Kasumi-1 (cell line): ENCODE results near the gene ACTL9.

ENCODE experiments used
- DNase-seq, 2 experiments: peaks; one replicate each; lab custom pipeline; 2025; lab: John Stamatoyannopoulos, UW

ACTL9 gene

DNA sequence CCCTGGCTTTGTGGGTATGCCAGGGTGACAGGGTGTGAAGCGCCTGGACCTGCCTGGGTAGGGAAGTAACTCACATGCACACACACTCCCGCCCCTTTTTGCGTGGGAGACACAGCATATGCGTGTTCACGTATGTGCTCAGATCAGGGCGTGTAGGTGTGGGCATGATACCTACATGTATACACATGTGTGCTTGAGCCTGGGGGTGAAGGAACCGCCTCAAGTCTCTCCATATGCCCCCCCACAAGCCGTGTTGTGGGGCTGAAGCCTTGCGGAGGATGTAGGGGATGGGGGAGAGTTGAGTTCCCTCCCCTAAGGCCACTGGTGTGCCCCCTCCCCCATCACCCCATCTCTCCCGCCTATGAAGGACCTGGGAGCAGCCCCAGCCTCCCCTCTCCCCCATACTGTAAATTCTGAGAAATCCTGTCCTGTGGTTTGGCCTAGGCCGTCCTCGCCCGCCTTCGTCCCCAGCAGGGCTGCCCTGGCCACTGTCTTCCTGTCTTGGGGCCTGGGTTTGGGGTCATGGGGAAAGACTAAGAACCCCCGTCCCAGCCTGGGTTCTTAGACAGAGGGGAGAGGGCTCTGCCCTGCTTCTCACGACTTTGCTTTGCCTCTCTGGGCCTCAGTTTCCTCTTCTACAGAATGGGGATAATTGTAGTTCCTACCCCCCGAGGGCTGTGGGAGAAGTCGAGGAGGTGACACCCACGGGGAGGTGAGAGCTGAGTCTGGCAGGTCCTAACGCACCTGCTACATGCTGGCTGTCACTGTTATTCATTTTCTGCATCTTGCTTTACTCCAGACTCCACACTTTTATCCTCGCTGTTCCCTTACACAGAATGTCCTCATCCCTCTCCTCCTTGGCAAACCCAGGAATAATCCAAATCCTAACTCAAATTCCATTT is 14.3 kb downstream of the ACTL9 start:
- no peak for DNase-seq

- DNase-seq, result no peak
Measured at GRCh38 chr19:8682931-8683330, 15.7 kb downstream of the ACTL9 start.

DNA sequence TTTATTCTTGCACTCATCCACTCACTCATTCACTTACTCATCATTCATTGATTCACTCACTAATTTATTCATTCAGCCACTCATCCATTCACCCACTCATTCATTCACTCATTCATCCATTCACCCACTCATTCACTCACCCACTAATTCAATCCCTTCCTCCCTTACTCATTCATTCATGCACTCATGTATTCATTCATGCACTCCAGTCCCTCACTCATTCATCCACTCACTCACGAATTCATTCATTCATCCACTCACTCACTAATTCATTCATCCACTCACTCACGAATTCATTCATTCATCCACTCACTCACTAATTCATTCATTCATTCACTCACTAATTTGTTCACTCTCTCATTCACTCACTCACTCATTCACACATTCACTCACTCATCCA is 16.1 kb downstream of the ACTL9 start:
- DNase-seq, result no peak

DNA sequence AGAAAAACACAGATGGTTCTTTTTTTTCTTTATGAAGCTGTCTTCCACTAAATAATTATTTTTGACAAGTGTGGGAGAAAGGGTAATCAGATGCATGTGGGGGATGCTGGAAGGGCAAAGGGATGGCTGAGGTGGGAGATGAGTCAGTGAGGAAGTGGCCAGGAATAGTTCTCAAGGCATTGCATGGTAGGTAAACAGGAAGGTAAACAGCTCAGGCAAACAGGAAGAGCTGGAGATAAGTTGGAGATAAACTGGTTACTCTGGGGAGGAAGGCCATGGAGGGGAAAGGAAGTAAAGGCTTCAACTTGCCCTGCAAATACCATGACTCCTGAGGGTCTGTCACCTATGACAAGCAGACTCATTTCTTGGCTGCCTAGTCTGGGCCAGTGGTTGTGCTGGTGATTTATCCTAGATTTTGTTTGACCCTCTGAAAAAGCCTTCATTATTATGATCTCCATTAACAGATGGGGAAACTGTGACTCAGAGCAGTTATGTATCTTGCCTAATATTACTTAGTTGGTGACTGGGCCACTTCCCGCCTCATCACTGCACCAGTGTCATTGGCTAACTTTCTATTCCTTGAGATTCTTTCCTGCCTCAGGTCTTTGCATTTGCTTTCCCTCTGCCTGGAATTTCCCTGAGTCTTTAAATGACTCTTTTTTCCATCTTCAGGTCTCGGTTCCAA is 17.1 kb downstream of the ACTL9 start:
- no peak for DNase-seq

DNA sequence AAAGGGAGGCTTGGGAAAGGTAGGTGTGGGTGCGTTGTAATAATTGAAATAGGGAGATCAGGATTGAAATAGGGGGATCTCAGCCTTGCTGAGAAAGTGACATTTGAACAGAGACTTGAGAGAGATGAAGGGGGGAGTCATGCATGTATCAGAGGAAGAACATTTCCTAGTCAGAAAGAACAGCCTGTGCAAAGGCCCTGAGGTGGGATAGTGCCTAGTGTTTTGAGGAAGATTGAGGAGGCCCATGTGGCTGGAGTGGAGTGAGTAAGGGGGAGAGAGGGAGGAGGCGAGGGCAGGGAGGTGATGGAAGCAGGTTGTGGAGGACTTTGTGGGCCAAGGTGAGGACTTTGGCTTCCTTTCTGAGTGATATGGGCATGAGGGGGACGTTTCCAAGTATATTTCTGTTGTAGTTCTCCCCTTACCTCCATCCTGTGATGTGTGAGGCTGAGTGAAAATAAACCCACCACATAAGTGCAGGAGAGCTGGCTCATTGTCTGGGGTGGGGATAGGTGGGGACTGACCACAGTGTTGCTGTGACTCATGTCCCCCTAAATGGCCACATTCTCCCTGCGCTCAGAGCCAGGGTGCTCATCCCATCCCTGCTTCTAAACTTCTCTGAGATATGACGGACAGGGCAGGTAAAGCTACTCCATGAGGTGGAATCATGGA is 17.8 kb downstream of the ACTL9 start:
- no peak for DNase-seq

DNA sequence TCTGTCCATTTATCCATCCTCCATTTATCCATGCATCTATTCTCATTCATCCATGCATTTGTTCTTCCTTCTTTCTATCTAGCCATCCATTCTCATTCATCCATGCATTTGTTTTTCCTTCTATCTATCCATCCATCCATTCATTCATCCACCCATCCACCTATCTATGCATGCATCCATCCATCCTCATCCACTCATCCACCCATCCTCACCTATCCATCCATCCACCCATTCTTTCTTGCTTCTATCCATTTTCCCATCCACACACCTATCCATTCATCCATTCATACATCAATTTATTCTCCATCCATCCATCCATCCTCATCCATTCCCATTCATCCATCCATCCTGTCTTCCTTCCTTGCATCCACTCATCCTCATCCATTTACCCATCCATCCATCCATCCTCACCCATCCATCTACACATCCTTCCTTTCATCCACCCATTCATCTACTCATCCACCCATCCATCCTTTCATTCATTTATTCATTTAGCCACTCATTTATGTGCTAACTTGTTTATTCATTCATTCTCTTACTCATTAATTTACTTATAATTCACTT is 20.3 kb downstream of the ACTL9 start:
- DNase-seq, result no peak

GRCh38 chr19:8675066-8675465 is 23.5 kb downstream of the ACTL9 start:
- DNase-seq, result no peak

DNA sequence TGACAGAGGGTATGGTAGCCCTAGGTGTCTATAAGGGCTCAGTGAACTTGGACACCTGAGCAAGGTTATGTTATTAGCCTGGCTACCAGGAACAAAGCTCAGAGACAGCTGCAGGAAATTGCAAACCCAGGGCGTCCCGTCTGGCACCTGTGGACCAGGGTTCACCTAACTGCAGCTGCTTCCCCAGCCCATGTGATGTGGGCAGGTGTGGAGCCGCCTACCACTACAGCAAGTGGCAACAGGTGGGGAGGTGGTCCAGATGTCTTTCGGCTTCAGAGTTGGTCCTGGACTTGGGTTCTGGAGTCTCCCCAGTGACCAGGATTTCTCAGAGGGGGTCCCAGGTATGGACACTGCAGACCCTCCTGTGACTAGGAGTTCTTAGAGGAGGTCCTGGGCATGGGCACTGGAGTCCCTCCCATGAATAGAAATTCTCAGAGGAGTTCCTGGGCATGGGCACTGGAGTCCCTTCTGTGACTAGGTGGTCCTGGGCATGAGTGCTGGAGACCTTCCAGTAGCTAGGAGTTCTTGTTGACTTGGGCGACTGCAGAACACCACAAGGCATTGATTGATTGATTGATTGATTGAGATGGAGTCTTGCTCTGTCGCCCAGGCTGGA is 25.2 kb downstream of the ACTL9 start:
- no peak for DNase-seq

GRCh38 chr19:8666814-8667405 is 31.7 kb downstream of the ACTL9 start:
- DNase-seq, result peak; percentile 25 to 29

GRCh38 chr19:8665468-8666213 is 33.0 kb downstream of the ACTL9 start:
- DNase-seq, result no peak

- no peak for DNase-seq
Measured at GRCh38 chr19:8664671-8665057, 33.9 kb downstream of the ACTL9 start.

DNA sequence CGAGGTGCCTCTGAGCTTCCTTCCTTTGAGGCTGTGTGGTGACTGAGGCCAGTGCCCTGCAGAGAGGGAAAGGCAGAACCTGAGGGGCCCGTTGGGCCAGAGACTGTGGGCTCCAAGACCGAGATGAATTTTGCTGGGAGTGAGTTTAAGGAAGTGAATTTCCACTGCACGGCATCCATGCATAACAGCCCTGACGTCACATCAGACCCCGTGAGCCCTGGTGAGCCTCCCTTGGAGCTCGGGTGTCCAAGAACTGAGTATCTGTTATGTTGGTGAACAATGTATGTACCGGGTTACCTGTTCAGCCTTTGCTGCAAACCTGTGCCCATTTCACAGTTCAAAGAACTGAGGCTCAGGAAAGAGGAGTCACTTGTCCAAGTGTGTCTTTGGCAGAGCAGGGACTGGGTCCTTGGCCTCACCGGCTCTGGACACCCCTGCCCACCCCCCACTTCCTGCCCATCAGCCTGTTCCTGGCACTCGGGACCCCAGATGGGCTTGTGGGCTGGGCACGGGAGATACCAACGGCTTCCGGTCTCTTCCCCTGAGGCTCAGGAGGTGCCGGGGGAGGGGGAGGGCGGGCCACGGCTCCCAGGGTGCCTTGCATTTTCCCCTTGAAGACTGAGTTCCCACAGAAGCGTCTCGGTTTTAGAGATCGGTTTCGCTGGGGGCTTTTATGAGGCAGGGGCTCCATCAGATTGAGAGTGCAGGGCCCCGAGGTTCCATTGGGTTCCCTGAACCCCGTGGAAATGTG is 34.5 kb downstream of the ACTL9 start:
- no peak for DNase-seq

DNA sequence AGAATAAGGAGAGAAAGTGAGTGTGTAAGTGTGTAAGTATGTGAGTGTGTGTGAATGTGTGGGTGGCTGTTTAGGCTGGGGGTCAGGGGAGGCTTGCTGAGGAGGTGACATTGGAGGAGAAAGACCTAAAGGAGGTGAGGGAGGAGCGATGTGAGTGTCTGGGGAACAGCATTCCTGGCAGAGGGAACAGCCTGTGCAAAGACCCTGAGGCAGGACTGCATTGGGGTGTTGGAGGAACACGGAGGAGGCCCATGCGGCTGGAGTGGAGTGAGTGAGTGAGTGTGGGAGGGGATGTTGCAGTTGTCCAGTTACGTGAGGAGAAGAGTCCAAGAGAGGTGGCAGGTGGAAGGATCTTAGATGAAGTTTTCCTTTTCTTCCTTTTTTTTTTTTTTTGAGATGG is 36.3 kb downstream of the ACTL9 start:
- DNase-seq, result no peak

DNA sequence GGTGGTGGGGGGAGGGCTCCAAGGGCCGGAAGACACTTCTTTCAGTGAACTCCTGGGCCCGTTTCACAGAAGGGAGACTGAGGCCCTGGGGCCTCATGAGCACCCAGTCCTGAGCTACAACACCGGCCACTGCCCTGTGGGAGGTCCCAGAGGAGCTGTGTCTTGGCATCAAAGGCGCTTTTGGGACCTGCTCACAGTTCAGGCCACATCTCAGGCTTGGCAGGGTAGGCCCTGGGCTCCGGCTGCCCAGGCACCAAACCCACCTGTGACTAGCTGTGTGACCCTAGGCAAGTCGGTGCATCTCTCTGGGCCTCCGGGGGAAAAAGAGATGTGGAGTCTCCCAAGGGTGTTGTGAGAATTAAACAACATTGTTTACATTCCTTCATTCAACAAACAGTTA is 38.7 kb downstream of the ACTL9 start:
- no peak for DNase-seq

- no peak for DNase-seq
Measured at GRCh38 chr19:8657869-8658268, 40.7 kb downstream of the ACTL9 start.

DNA sequence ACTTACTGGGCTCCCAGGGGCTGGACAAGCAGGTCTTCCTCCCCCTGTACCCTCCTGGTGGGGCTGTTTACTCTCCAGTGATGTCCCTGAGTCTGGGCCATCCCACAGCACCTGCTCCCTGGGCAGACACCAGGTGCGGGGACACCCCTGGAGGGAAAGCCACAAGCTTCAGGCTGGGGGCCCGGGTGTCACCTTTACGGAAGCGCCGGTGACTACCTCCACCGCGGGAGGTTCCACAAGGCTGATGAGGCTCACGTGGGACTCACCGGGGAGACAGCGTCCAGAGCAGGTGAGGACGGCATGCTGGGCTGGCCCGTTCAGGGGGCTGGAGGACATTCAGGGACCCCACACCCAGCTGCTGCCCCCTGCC is 43.3 kb downstream of the ACTL9 start:
- DNase-seq, result no peak

DNA sequence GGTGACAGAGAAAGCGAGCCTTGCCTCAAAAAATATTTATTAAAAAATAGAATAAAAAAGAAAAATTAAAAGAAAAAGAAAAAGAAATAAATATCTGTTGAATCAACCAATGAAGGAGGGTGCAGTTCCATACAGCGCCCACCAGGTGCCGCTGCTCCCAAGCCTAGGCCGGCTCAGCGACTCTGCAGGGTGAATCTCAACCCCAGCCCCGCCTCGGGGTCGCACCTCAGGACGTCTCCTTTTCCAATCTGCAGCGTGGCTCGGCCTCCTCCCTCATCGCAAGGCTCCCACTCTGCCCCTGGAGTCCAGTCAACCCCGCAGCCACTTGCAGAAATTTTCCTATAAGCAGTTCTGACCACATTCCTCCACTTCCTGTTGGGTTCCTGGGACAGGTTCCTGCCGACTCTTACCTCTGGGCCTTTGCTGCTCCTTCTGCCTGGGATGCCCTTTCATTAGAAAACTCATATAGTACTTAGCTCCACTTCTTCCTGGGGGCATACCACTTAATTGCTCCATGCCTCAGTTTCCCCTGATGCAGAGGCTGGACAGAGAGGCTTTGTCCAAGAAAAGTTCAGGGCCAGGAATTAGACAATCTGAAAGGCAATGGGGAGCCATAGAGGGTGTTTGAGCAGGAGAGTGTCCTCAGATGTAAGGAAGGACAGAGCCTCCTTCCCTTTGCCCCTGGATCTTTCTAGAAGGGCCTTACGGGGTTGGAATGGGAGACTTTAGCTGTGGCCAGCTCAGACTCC is 43.8 kb downstream of the ACTL9 start:
- peak; percentile 61 to 66 for DNase-seq

DNA sequence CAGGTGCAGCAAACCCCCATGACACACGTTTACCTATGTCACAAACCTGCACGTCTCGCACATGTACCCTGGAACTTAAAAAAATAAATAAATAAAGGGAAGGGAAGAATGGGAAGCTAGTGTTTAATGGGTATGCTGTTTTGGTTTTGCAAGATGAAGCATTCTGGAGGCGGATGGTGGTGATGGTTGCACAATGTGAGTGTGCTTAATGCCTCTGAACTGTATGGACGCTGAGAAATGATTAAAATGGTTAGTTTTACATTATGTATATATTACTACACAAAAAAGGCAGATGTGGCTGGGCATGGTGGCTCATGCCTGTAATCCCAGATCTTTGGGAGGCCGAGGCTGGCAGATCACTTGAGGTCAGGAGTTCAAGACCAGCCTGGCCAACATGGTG is 50.4 kb downstream of the ACTL9 start:
- peak in 1 of 2 experiments; percentile 9 for DNase-seq
